ENCODE measurements around the gene TBCD.
"Not testable (repeated sequence)": the region's sequence is repeated elsewhere in the genome, so short reads cannot be mapped to it uniquely, and the experiment has no call there.

Gene TBCD

DNA sequence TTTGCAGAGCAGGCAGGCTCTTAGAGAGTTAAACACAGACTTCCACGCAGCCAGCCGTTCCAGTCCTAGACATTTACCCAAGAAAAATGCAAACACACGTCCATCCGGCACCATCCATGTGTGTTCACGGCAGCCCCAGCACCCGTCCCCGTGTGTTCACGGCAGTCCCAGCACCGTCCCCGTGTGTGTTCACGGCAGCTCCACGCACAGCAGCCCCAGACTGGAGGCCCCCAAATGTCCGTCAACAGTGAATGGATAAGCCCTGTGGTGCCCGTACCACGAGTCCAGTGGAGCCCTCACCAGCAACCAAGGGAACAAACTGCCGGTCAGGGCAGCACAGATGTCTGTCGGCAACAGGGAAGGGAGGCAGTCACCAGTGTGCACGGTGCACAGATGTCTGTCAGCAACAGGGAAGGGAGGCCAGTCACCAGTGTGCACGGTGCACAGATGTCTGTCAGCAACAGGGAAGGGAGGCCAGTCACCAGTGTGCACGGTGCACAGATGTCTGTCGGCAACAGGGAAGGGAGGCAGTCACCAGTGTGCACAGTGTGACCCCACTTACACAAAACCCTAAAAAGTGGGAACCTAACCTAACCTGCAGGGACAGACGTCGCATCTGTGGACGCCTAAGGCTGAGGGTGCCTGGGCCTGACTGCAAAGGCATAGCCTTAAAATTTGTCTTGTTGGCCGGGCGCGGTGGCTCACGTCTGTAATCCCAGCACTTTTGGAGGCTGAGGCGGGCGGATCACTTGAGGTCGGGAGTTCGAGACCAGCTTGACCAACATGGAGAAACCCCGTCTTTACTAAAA is 216.4 kb downstream of the TBCD start:
- Mint-ChIP-seq H3K27ac (peak overlapping the region; percentile 3), H3K36me3 (peaks cover 14 to 16% of the 10 kb centered on the region in 2 donors), H3K4me1 (peaks cover 13 to 20% of the 10 kb centered on the region in 2 donors), H3K27me3 (peaks cover 4 to 19% of the 10 kb centered on the region in 2 donors)
- H3K4me3 Mint-ChIP-seq, DNase-seq, H3K9me3 Mint-ChIP-seq: not testable (repeated sequence)
- peak in 1 of 2 donors; percentile 34 for ATAC-seq (replicated peaks)

DNA sequence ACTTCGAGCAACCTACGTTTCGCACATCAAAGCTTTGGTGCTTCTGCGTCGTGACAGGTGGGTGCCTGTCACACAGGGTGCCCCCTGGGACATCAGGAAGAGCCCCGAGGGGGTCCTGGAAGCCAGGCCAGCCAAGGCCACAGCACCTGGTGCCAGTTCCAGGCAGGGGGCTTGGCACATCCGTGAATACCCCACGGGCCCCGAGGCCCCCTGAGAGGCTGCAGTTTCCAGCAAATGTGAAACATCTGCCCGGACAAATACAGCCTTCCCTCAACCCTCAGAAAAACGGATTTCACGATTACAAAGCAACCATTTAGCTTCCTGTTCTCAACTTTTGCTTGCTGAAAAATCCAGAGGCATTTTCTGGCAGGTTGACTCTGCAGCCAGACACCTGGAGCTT is 218.2 kb downstream of the TBCD start:
- H3K4me3 Mint-ChIP-seq = no peak overlapping the region
- H3K4me1 Mint-ChIP-seq = peaks cover 8 to 14% of the 10 kb centered on the region in 2 donors
- H3K27ac Mint-ChIP-seq = no peak overlapping the region
- no peaks in the 10 kb centered on the region for H3K9me3 Mint-ChIP-seq
- peak; percentile 12 to 36 for ATAC-seq (replicated peaks)
- DNase-seq = no peak
- peaks cover 13 to 14% of the 10 kb centered on the region in 2 donors for H3K36me3 Mint-ChIP-seq
- H3K27me3 Mint-ChIP-seq = peaks cover 0 to 13% of the 10 kb centered on the region in 2 donors

DNA sequence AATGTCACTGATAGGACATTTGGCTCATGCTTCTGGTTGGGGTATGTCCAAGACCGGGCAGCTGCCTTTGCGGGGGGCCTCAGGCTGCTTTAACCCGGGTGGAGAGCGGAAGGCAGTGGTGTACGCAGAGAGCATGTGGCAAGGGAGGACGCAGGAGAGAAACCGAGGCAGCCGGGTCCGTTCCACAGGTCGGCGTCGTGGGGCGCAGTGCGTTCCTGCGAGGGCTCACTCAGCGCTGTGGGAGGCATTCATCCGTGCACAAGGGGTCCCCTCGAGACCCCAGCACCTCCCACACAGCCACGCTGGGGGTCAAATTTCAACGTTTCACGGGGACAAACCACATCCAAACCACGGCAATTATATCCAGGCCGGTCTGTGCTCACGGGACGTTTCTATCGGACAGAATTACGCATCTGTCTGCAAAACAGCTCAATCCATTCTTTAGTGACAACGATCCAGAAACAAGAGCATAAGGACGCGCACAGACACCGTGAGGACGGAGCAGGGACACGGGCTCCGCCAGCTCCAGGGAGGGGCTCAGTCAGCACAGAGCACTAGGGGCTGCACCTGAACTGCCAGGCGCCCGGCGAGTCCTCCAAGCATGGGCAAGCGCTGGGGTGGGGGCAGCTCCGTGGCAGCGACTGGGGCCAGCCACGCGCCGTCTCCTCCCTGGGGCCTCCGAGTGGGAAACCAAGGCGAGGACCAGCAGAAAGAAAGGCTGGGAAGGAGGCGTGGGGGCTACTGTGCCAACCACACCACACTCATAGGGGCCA is 219.1 kb downstream of the TBCD start:
- H3K9me3 Mint-ChIP-seq = no peaks in the 10 kb centered on the region
- H3K36me3 Mint-ChIP-seq = peaks cover 8 to 12% of the 10 kb centered on the region in 2 donors
- H3K4me3 Mint-ChIP-seq = no peak overlapping the region
- no peak overlapping the region for H3K27ac Mint-ChIP-seq
- no peak for DNase-seq
- no peak for ATAC-seq (replicated peaks)
- peaks cover 8 to 14% of the 10 kb centered on the region in 2 donors for H3K4me1 Mint-ChIP-seq
- peaks cover 0 to 13% of the 10 kb centered on the region in 2 donors for H3K27me3 Mint-ChIP-seq

DNA sequence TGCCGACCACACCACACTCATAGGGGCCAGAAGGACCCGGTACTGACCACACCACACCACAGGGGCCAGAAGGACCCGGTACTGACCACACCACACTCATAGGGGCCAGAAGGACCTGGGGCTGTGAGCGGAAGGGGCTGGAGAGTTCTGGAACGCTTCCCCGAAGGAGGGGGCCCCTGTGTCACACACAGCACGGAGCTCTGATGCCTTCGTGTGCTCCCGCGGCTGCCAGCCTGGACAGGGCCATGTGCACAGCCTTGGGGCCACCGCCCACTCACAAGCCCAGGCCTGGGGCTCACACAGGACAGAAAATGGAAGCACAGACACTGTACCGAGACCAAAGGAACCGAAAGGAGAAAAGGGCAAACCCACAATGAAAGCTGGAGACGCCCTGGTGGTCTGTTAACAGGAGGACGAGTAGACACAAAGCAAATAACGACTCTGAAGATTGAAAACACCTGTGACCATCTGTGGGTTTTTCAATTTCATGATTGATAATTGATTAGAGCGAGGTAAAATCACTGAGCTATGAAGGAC is 221.0 kb downstream of the TBCD start:
- Mint-ChIP-seq H3K9me3 (no peaks in the 10 kb centered on the region), H3K36me3 (peaks cover 4 to 6% of the 10 kb centered on the region in 2 donors), H3K4me3 (no peak overlapping the region), H3K27ac (no peak overlapping the region), H3K27me3 (peaks cover 0 to 12% of the 10 kb centered on the region in 2 donors), H3K4me1 (peaks cover 8 to 9% of the 10 kb centered on the region in 2 donors)
- no peak for ATAC-seq (replicated peaks)
- no peak for DNase-seq

DNA sequence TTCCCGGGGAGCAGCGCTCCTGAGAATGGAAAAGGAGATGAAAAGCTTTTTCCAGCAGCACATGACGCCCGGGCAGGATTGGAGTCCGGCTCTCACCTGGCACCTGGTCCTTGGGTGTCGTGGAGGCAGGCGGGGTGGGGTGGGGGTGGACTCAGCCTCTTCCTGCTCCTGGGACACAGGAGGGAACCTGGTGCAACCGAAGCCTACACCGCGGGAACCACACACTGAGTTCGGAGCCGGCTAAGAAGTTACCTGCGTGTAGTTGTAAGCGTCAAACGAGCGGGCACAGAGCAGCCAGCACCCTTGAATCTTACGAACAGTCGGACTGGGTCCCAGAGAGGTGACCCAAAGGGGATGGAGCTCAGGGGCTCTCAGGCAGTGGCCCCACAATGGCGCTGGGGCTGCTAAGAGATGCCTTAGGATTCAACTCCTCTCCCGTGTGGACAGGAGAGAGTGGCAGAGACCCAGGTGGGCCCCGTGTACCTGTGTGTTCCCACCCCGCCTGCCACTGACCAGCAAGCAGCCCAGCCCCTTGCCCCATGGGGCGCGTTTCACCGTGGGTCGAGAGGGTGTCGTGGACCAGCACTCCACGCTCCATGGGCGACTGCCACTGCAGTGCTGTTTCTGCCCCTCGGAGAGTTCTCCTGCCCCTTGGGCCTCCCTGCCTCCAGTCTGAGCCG is 221.7 kb downstream of the TBCD start:
- DNase-seq = no peak
- H3K36me3 Mint-ChIP-seq = peaks cover 4 to 6% of the 10 kb centered on the region in 2 donors
- H3K27ac Mint-ChIP-seq = no peak overlapping the region
- peaks cover 0 to 6% of the 10 kb centered on the region in 2 donors for H3K27me3 Mint-ChIP-seq
- H3K4me1 Mint-ChIP-seq = peaks cover 7 to 8% of the 10 kb centered on the region in 2 donors
- ATAC-seq (replicated peaks) = no peak
- no peak overlapping the region for H3K4me3 Mint-ChIP-seq
- no peaks in the 10 kb centered on the region for H3K9me3 Mint-ChIP-seq

DNA sequence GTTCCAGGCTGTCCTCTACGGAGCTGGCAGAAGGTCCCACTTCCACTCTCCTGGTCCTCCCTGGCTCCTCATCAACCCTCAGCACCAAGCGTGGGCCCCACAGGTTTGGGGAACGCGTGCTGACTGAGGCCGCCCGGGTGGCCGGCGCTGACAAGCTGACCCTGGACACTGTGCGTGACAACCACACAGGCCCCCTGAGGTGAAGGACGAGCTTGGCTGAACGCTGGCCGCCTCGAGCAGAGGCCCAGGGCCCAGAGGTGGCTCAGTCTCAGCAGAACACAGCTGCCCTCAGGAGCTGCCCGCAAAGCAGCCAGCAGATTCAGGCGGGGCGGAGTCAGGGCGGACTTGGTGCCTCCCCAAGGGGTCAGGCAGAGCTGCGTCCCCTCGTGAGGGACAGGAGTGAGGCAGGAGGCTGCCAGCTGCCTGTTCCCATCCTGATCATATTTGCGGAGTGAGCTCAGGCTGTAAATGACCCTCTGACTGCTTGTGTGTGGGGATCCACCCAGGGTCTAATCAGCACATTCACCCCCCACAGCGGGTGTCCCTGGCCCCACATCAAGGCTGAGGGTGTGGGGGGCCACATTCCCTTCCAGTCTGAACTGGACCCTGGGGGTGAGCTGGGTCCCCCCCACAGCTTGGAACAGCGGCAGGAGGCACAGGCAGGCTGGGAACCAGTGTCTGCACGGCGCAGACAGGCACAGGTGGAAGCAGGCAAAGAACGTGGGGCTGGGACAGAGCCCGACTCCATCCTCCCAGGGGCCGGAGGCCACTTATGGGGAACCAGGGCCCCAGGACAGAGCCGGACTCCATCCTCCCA is 222.5 kb downstream of the TBCD start:
- DNase-seq = no peak
- Mint-ChIP-seq H3K27ac (no peak overlapping the region), H3K4me3 (no peak overlapping the region), H3K27me3 (peaks cover 0 to 6% of the 10 kb centered on the region in 2 donors), H3K36me3 (peaks cover 4 to 6% of the 10 kb centered on the region in 2 donors), H3K9me3 (no peaks in the 10 kb centered on the region), H3K4me1 (peaks cover 11 to 15% of the 10 kb centered on the region in 2 donors)
- ATAC-seq (replicated peaks) = no peak

DNA sequence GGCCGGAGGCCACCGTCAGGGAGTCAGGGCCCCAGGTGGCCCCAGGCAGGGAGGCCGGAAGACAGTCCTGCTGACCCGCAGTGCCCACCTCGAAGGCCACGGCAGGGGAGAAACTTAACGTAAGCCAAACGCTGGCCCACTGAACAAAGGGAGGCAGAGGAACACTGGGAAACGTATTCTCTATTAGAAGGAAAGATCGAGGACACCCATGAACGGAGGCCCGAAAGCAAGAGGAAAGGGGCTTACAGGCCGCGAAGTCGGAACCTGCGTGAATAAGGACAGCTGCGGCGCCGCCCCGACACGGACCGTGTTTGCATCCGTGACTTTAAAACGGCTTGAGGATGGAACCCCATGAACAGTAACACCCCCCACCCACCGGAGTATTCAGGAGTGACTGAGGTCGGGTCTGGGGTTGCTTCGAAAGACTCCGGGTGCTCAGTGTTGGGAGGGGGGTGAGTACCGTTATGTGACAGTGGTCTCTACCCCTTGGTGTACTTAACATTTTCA is 225.2 kb downstream of the TBCD start:
- ATAC-seq (replicated peaks) (no peak), DNase-seq (no peak)
- Mint-ChIP-seq H3K27me3 (no peaks in the 10 kb centered on the region), H3K27ac (no peak overlapping the region), H3K4me3 (no peak overlapping the region), H3K36me3 (peaks cover 3 to 4% of the 10 kb centered on the region in 2 donors), H3K9me3 (no peaks in the 10 kb centered on the region), H3K4me1 (peaks cover 16 to 31% of the 10 kb centered on the region in 2 donors)

DNA sequence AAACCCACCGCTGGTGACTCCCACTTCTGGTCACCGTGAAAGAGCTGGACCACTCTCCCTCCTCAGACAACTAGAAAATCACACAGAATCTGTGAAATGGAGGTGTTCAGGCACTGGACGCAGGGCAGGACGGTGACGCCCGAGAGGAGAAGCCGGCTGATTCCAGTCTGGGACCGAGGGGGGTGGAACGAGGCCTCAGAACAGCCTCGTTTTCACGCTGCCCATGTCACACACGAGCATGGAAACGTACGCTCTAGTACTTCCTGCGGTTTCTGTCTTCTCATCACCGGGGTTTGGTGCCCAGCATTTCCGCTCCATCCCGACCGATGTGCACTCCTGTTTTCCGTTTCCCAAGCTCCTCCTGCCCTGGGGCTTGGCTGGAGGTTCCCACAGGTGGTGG is 225.7 kb downstream of the TBCD start:
- Mint-ChIP-seq H3K4me1 (peaks cover 16 to 31% of the 10 kb centered on the region in 2 donors), H3K36me3 (peaks cover 3 to 5% of the 10 kb centered on the region in 2 donors), H3K27ac (peak overlapping the region; percentile 69), H3K27me3 (no peaks in the 10 kb centered on the region), H3K9me3 (no peaks in the 10 kb centered on the region), H3K4me3 (no peak overlapping the region)
- ATAC-seq (replicated peaks) (no peak), DNase-seq (no peak)

DNA sequence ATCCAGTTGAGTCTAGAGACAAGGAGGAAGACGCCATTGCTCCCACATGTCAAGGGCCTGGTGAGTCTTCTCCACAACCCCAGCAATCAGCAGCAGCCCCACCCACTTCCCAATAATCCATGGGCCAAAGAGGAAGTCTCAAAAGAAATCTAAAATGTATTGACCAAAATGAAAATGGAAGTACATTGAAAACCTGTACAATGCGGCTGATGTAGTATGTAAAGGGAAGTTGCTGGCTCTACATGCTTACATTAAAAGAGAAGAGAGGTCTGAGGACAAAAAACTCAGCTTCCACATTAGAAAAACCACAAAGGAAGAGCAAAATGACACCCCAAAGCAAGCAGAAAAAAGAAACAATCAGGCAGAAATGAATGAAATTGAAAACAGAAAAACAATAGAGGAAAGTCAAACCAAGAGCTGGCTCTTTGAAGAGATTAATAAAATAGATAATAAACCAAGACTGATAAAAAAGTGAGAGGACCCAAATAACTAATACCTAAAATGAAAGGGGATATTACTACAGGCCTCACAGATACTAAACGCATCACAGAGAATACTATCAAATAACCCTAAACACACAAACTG is 227.0 kb downstream of the TBCD start:
- ATAC-seq (replicated peaks) (peak; percentile 82 to 83), DNase-seq (no peak)
- Mint-ChIP-seq H3K4me1 (peaks cover 20 to 31% of the 10 kb centered on the region in 2 donors), H3K27me3 (no peaks in the 10 kb centered on the region), H3K27ac (peak overlapping the region; percentile 28), H3K4me3 (peak overlapping the region; percentile 6 to 11), H3K9me3 (peaks cover 2% of the 10 kb centered on the region in 2 donors), H3K36me3 (peaks cover 0 to 14% of the 10 kb centered on the region in 2 donors)

DNA sequence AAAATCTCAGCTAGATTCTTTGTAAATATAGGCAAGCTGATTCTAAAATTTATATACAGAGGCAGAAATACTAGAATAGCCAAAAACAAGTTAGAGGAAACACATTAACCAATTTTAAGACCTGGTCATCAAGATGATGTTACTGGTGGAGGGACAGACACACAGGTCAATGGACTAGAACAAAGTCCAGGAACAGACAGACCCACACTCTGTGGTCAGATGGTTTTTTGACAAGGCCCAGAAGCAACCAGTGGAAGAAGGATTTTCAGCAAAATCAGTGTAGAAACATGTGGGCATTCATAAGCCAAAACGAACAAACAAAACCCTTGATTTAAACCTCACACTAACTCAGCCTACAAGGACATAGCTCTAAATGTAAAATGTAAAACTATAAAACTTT is 227.9 kb downstream of the TBCD start:
- peaks cover 4 to 5% of the 10 kb centered on the region in 2 donors for H3K9me3 Mint-ChIP-seq
- no peaks in the 10 kb centered on the region for H3K27me3 Mint-ChIP-seq
- no peak overlapping the region for H3K4me3 Mint-ChIP-seq
- no peak for DNase-seq
- peaks cover 2 to 18% of the 10 kb centered on the region in 2 donors for H3K36me3 Mint-ChIP-seq
- H3K4me1 Mint-ChIP-seq = peaks cover 20 to 31% of the 10 kb centered on the region in 2 donors
- peak overlapping the region; percentile 21 for H3K27ac Mint-ChIP-seq
- ATAC-seq (replicated peaks) = no peak

DNA sequence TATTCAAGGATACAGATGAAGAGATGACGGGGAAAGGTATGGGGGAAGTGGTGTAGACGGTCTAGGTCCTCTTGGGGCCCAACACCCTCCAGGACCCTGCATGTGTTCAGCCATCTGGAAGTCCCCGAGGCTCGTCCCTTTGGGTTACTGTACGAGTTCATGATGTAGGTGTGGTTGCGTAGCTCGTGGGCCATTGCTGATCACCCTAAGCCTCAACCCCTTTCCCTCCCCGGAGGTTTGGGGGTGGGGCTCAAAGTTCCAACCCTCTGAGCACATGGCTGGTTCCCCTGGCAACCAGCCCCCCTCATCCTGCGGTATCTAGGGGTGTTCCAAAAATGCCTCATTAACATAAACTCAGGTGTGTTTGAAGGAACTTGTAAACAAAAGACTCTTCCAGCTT is 228.8 kb downstream of the TBCD start:
- peak; percentile 67 to 69 for ATAC-seq (replicated peaks)
- Mint-ChIP-seq H3K27me3 (no peaks in the 10 kb centered on the region), H3K36me3 (peaks cover 2 to 18% of the 10 kb centered on the region in 2 donors), H3K4me3 (no peak overlapping the region), H3K9me3 (peaks cover 4 to 5% of the 10 kb centered on the region in 2 donors), H3K4me1 (peaks cover 20 to 34% of the 10 kb centered on the region in 2 donors), H3K27ac (no peak overlapping the region)
- no peak for DNase-seq

DNA sequence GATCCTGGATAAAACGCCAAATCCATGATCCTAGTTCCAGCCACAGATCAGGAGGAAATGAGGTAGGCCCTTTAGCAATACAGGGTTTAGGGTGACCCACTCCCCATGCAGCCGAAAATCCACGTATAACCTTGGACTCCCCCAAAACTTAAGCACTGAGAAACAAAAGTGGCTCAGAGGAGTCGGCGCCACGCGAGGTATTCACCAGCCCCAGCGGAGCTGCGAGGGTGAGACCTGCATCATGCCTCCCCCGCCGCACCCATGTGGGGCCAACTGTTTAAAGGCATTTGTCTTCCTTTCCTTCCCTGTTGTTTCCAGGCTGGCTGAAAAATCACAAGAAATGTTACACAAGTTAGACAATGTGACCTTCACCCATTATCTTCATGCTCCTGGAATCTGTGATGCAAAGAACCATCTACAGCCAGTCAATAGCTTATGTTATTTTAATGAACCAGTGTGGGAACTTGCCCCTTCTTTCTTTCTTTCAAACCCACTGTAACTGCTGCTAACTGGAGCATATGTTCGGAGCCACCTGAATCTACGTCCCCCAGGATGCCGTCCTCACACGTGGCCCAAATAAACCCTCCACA is 229.4 kb downstream of the TBCD start:
- Mint-ChIP-seq H3K27ac (peak overlapping the region; percentile 20), H3K4me3 (no peak overlapping the region), H3K27me3 (peaks cover 0 to 4% of the 10 kb centered on the region in 2 donors), H3K4me1 (peaks cover 25 to 40% of the 10 kb centered on the region in 2 donors), H3K9me3 (peaks cover 4 to 5% of the 10 kb centered on the region in 2 donors), H3K36me3 (peaks cover 2 to 18% of the 10 kb centered on the region in 2 donors)
- ATAC-seq (replicated peaks) (no peak), DNase-seq (no peak)

All from stimulated activated naive B cell treated with anti-CD40 and anti-IgM and Interleukin-4, amounts not matched to agents 10 μg/mL and 1 μg/mL and 100 μg/mL, for 72 hours (primary cell).